Heart right ventricle (tissue), 16 donors: ENCODE results near the gene OCA2. TPM values are rescaled to one million over a fixed set of nuclear protein-coding genes. Genes with fewer than 3 reads are reported as not detected.

Experiments
- ATAC-seq, 8 donors: fragments of 200-7000 bp; cut with Tn5 transposase; one replicate each; pipeline ENCODE4 v1.9.1; 2020; ENCODE audit warnings: mild to moderate bottlenecking in 8 of 8, moderate library complexity in 8 of 8, moderate number of reproducible peaks in 1 of 8
- DNase-seq, 2 donors: peaks; one replicate each; pipeline ENCODE4 v3.0.0-alpha.2; 2020
- H3K27ac ChIP-seq, 10 donors: fragments of 200-600 bp; sonication (generic) in 2 of 10; one replicate each; pipeline versions ENCODE4 v1.5.0 to v1.8.0; 2020 to 2022; ENCODE audit warnings: mild to moderate bottlenecking in 3 of 10
- H3K27me3 ChIP-seq, 7 donors: fragments of 200-600 bp; one replicate each; pipeline ENCODE4 v1.8.0; 2021 to 2022; ENCODE audit warnings: mild to moderate bottlenecking in 2 of 7
- H3K36me3 ChIP-seq, 9 donors: fragments of 200-600 bp; sonication (generic) in 1 of 9; one replicate each; pipeline versions ENCODE4 v1.5.0 to v1.8.0; 2020 to 2022; ENCODE audit warnings: mild to moderate bottlenecking in 2 of 9
- H3K4me1 ChIP-seq, 9 donors: fragments of 200-600 bp; sonication (generic) in 1 of 9; one replicate each; pipeline versions ENCODE4 v1.5.0 to v1.8.0; 2020 to 2022; ENCODE audit warnings: mild to moderate bottlenecking in 4 of 9
- H3K4me3 ChIP-seq, 10 donors: fragments of 200-600 bp; sonication (generic) in 2 of 10; one replicate each; pipeline versions ENCODE4 v1.5.0 to v1.8.0; 2020 to 2022; ENCODE audit warnings: mild to moderate bottlenecking in 7 of 10, moderate library complexity in 2 of 10
- H3K9me3 ChIP-seq, 11 donors: fragments of 200-600 bp in 10 of 11; sonication (generic) in 2 of 11; one replicate each; pipeline versions ENCODE4 v1.5.0 to v1.8.0; 2013 to 2022; ENCODE audit warnings: mild to moderate bottlenecking in 2 of 11, control low read depth in 1 of 11, moderate library complexity in 1 of 11
- CTCF ChIP-seq, 9 donors: fragments of 200-600 bp; sonication (generic) in 2 of 9; IDR thresholded peaks; one replicate each; pipeline versions ENCODE4 v1.5.0 to v1.8.0; 2021 to 2022; ENCODE audit warnings: antibody characterized with exemption in 9 of 9, mild to moderate bottlenecking in 5 of 9, moderate library complexity in 1 of 9
- WGBS, 2 donors: extraction: QIAGEN DNeasy Blood & Tissue Kit; methylation state at CpG; one replicate each; pipeline ENCODE4 v1.1.7; 2013; ENCODE audit warnings: inconsistent platforms in 1 of 2; 5-methylcytosine and 5-hydroxymethylcytosine counted together
- intact Hi-C, 10 donors: fragments of 100-400 bp; cut with DNase I; formaldehyde crosslinking; loops; one replicate each; pipeline versions ENCODE4 v1.11.1 to v1.14.2; 2022
- polyA plus RNA-seq, 2 donors: library from polyadenylated mRNA; stranded (reverse); fragments of 200-250 nt; gene quantifications; one replicate each; pipeline ENCODE4 v1.2.3, GENCODE V29; 2013
- total RNA-seq, 10 donors: library from RNA; stranded (reverse); fragmentation: NEBNext Ultra II Directional in 3 of 10; extraction: Animal tissue kit (Norgen Biotek cat#: 25700) in 3 of 10; gene quantifications; one replicate each; pipeline versions ENCODE4 v1.2.1 to v1.2.4, GENCODE V29; 2021 to 2023
- donor health status: Arrhythmogenic right ventricular cardiomyopathy.
- donor health status: ischemic (EF 13 %, LVEDD 7.1; RV severe dilation, severe dysfunction).
- donor health status: healthy with polysubstance abuse.
- donor health status: DM: no; HTN: yes; CAD: no.
- donor health status: DM: no; HTN: no; CAD: no.
- donor health status: ischemic (EF 25% LVEDD 6.9; RV normal size, moderate dysfunction).
- donor health status: ischemic (EF 25% LVEDD 5.7; RV mildly dilated, moderate dysfunction).
- donor health status: healthy.
- donor health status: DM: yes; HTN: yes; CAD: no.
- donor health status: Ischemic cardiomyopathy.
- donor health status: ischemic (EF 35%, LVEDD 5.7; RV mildly dilated, moderate dysfunction).
- donor health status: nonischemic (EF 11% LVEDD 7.7; RV severe dilation, severe dysfunction).
- donor health status: DM: yes; HTN: yes; CAD: no.
- donor health status: PGD.
- donor health status: ischemic (EF 29% LVEDD 5.4; RV normal size, mild dysfunction).
- donor health status: nonischemic (EF 23%, LVEDD 6.1; RV moderate dilation, normal function).

OCA2 gene
- total and polyA plus RNA-seq, 12 donors = 0.04 to 0.32 (median 0.17) TPM; not detected in 6

- H3K27ac ChIP-seq = peak overlapping the region in 5 of 10 donors; percentile 31 to 69 (median 48)
- H3K4me3 ChIP-seq = peak overlapping the region in 9 of 10 donors; percentile 44 to 64 (median 52)
- peak in 4 of 9 donors; percentile 7 to 34 (median 18) for TF ChIP-seq CTCF (IDR thresholded peaks at IDR 0.05)
- 2 to 3% methylated on average over 68 to 72 of the region's 72 CpGs for WGBS, 2 donors
- peaks cover 0 to 2% (median under 1%) of the 10 kb centered on the region in 11 donors for H3K9me3 ChIP-seq
- peaks cover 0 to 96% (median 76%) of the 10 kb centered on the region in 7 donors for H3K27me3 ChIP-seq
- no peaks in the 10 kb centered on the region for H3K36me3 ChIP-seq
- intact Hi-C loops = no loop called here
- H3K4me1 ChIP-seq = peaks cover 8 to 44% (median 36%) of the 10 kb centered on the region in 9 donors
- ATAC-seq (peak in 2 of 8 donors; percentile 2 to 17), DNase-seq (no peak)
Measured at GRCh38 chr15:28096670-28097431, 2.3 kb downstream of the OCA2 start.

GRCh38 chr15:28096411-28096669 lies 2.8 kb downstream of the OCA2 start:
- peak in 1 of 8 donors; percentile 6 for ATAC-seq
- Histone ChIP-seq H3K9me3 (peaks cover 0 to 7% (median 5%) of the 10 kb centered on the region in 11 donors), H3K27me3 (peaks cover 0 to 100% (median 75%) of the 10 kb centered on the region in 7 donors), H3K27ac (peak overlapping the region in 5 of 10 donors; percentile 31 to 69 (median 48)), H3K36me3 (no peaks in the 10 kb centered on the region), H3K4me1 (peaks cover 8 to 44% (median 36%) of the 10 kb centered on the region in 9 donors), H3K4me3 (peak overlapping the region in 9 of 10 donors; percentile 44 to 64 (median 52))
- 0 to 1% methylated on average over 13 of the region's 13 CpGs for WGBS, 2 donors
- intact Hi-C loops = no loop called here
- no peak for TF ChIP-seq CTCF (IDR thresholded peaks at IDR 0.05)
- no peak for DNase-seq

- peaks cover 8 to 44% (median 36%) of the 10 kb centered on the region in 9 donors for H3K4me1 ChIP-seq
Measured at GRCh38 chr15:28094732-28095521, 4.2 kb downstream of the OCA2 start.

More at GRCh38 chr15:28094732-28095521, 4.2 kb downstream of the OCA2 start:
- Histone ChIP-seq H3K27ac (peak overlapping the region in 9 of 10 donors; percentile 14 to 69 (median 63)), H3K36me3 (no peaks in the 10 kb centered on the region), H3K27me3 (peaks cover 0 to 98% (median 67%) of the 10 kb centered on the region in 7 donors), H3K4me3 (peak overlapping the region; percentile 41 to 64 (median 51)), H3K9me3 (peaks cover 0 to 20% (median 12%) of the 10 kb centered on the region in 11 donors)
- DNase-seq (peak in 1 of 2 donors; percentile 61), ATAC-seq (peak; percentile 20 to 73 (median 38))
- WGBS, 2 donors = 2% methylated on average over 71 to 76 of the region's 76 CpGs
- intact Hi-C loops = no loop called here
- TF ChIP-seq CTCF (IDR thresholded peaks at IDR 0.05) = no peak
